ENCODE data around the gene CDRT4.

Gene CDRT4

DNA sequence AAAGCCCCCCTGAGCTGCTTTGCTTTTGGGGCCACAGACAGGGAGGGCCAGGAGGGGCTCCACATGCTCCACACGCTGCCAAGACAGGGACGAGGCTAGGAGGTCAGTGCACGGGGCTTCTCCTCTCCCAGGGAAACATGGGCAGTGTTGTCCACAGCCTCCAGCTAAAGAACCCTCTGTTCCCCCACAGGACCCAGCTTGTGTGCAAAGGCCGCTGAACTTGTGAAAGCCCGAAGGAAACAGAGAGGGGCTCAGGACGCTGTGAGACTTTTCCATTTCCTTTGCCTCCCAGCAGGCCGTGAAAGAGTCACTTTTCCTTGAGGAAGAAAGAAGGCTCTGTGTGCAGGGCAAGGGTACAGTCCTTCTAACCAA is 9.7 kb downstream of the CDRT4 start:
- Histone ChIP-seq H3F3A (ENCODE audit: control insufficient read depth, insufficient read depth) (no peaks in the 10 kb centered on the region), H3K79me2 (ENCODE audit: control insufficient read depth, low read length) (no peaks in the 10 kb centered on the region), H3K27me3 (ENCODE audit: control insufficient read depth, low read length) (no peaks in the 10 kb centered on the region), H3K36me3 (ENCODE audit: control insufficient read depth, low read length) (no peaks in the 10 kb centered on the region), H3K4me1 (ENCODE audit: control insufficient read depth, low read length) (no peaks in the 10 kb centered on the region), H3K27ac (ENCODE audit: low read depth, low read length) (no peak overlapping the region), H3K9me2 (replicated peaks; ENCODE audit: control insufficient read depth, low read length) (no peaks in the 10 kb centered on the region), H3K4me3 (ENCODE audit: low read length) (no peak overlapping the region), H3K9me3 (ENCODE audit: control insufficient read depth, insufficient read depth, low read length) (no peaks in the 10 kb centered on the region), H4K20me1 (ENCODE audit: control insufficient read depth, insufficient read depth, low read depth, low read length) (no peaks in the 10 kb centered on the region), H3K4me2 (ENCODE audit: low read length) (no peak overlapping the region)
- TF ChIP-seq EZH2phosphoT487 (IDR thresholded peaks at IDR 0.05; ENCODE audit: borderline replicate concordance, low read length) (no peak), CTCF (IDR thresholded peaks at IDR 0.05; ENCODE audit: low read depth, low read length, poor library complexity, severe bottlenecking) (no peak)

GRCh38 chr17:15456972-15457722 is 10.3 kb downstream of the CDRT4 start:
- no peak for TF ChIP-seq EZH2phosphoT487 (IDR thresholded peaks at IDR 0.05; ENCODE audit: borderline replicate concordance, low read length)
- TF ChIP-seq CTCF (IDR thresholded peaks at IDR 0.05; ENCODE audit: low read depth, low read length, poor library complexity, severe bottlenecking): no peak
- no peaks in the 10 kb centered on the region for H4K20me1 ChIP-seq (ENCODE audit: control insufficient read depth, insufficient read depth, low read depth, low read length)
- H3K9me2 ChIP-seq (replicated peaks; ENCODE audit: control insufficient read depth, low read length): no peaks in the 10 kb centered on the region
- H3K4me3 ChIP-seq (ENCODE audit: low read length): no peak overlapping the region
- H3K27me3 ChIP-seq (ENCODE audit: control insufficient read depth, low read length): no peaks in the 10 kb centered on the region
- H3K9me3 ChIP-seq (ENCODE audit: control insufficient read depth, insufficient read depth, low read length): no peaks in the 10 kb centered on the region
- no peaks in the 10 kb centered on the region for H3K36me3 ChIP-seq (ENCODE audit: control insufficient read depth, low read length)
- H3F3A ChIP-seq (ENCODE audit: control insufficient read depth, insufficient read depth): no peaks in the 10 kb centered on the region
- H3K4me1 ChIP-seq (ENCODE audit: control insufficient read depth, low read length): no peaks in the 10 kb centered on the region
- no peaks in the 10 kb centered on the region for H3K79me2 ChIP-seq (ENCODE audit: control insufficient read depth, low read length)
- no peak overlapping the region for H3K27ac ChIP-seq (ENCODE audit: low read depth, low read length)
- no peak overlapping the region for H3K4me2 ChIP-seq (ENCODE audit: low read length)

- H3K79me2 ChIP-seq (ENCODE audit: control insufficient read depth, low read length): no peaks in the 10 kb centered on the region
- H3K36me3 ChIP-seq (ENCODE audit: control insufficient read depth, low read length): no peaks in the 10 kb centered on the region
- H3K4me2 ChIP-seq (ENCODE audit: low read length): no peak overlapping the region
- no peaks in the 10 kb centered on the region for H3K27me3 ChIP-seq (ENCODE audit: control insufficient read depth, low read length)
- H3K4me3 ChIP-seq (ENCODE audit: low read length): no peak overlapping the region
- no peaks in the 10 kb centered on the region for H4K20me1 ChIP-seq (ENCODE audit: control insufficient read depth, insufficient read depth, low read depth, low read length)
- H3F3A ChIP-seq (ENCODE audit: control insufficient read depth, insufficient read depth): no peaks in the 10 kb centered on the region
- H3K9me3 ChIP-seq (ENCODE audit: control insufficient read depth, insufficient read depth, low read length): no peaks in the 10 kb centered on the region
- no peaks in the 10 kb centered on the region for H3K9me2 ChIP-seq (replicated peaks; ENCODE audit: control insufficient read depth, low read length)
- H3K4me1 ChIP-seq (ENCODE audit: control insufficient read depth, low read length): no peaks in the 10 kb centered on the region
- TF ChIP-seq CTCF (IDR thresholded peaks at IDR 0.05; ENCODE audit: low read depth, low read length, poor library complexity, severe bottlenecking) (no peak), EZH2phosphoT487 (IDR thresholded peaks at IDR 0.05; ENCODE audit: borderline replicate concordance, low read length) (no peak)
- H3K27ac ChIP-seq (ENCODE audit: low read depth, low read length): no peak overlapping the region
These were observed 10.9 kb downstream of the CDRT4 start for GRCh38 chr17:15456496-15456895.
